NCI-H146 treated with DMSO at 0.1 percent for 48 hours (cell line): ENCODE results near the gene NAPA.

Source experiments
- DNase-seq: peaks from one replicate; lab custom pipeline; 2025; ENCODE audit not compliant: unreplicated experiment; lab: John Stamatoyannopoulos, UW

NAPA gene

GRCh38 chr19:47514869-47515588 is at the start of gene NAPA:
Gene NAPA, minus strand, starts transcription at chr19:47515063. Its CDS starts 123 bp downstream, at chr19:47514940.
- DNase-seq, result peak; percentile 99

- DNase-seq, result no peak
These were observed 49.2 kb upstream of the NAPA start for GRCh38 chr19:47564081-47564480.

DNA sequence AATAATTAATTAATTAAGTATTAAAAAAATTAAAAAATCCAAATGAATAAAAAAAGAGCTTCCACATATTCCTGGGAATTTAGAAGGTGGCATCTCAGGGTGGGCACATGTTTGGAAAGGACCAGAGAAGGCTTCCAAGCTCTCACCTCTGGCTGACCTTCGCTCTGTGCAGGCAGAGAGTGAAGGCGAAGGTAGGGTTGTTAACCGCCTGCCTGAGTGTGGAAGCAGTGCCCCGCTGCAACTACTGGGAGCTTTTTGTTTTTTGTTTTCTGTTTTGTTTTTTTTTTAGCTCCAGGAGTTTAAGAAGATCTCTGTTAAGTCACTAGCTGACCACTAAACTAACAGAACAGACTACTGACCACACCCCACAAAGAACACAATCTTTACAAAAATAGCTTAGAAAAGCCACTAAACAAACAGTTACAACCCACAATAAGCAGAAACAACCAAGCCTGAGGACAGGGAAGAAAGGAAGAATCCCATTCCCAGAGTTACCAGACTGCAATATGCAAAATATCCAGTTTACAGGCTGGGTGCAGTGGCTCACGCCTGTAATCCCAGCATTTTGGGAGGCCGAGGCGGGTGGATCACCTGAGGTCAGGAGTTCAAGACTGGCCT is 46.7 kb upstream of the NAPA start:
- DNase-seq, result no peak

DNA sequence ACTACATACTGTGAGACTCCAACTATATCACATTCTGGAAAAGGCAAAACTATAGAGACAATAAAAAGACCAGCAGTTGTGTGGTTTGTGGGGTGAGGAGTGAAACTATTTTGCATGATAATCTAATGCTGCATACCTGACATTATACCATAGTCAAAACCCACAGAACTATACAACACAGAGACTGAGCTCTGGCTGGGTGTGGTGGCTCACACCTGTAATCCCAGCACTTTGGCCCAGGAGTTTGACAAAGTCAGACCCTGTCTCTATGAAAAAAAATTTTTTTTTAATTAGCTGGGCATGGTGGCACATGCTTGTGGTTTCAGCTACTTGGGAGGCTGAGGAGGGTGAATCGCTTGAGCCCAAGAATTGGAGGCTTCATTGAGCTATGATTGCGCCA is 46.1 kb upstream of the NAPA start:
- DNase-seq, result no peak

DNA sequence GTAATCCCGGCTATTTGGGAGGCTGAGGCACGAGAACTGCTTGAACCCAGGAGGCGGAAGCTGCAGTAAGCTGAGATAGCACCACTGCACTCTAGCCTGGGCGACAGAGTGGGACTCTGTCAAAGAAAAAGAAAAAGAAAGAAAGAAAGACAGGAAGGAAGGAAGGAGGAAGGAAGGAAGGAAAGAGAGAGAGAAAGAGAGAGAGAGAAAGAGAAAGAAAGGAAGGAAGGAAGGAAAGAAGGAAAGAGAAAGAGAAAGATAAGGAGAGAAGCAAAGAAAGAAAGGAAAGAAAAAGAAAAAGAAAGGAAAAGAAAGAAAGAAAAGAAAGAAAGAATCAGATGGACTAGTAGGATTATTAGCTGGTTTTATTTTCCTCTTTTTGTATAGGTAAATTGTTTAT is 35.3 kb upstream of the NAPA start:
- DNase-seq, result no peak

GRCh38 chr19:47549261-47549862 is 34.5 kb upstream of the NAPA start:
- DNase-seq, result no peak

- no peak for DNase-seq
These were observed 32.3 kb upstream of the NAPA start for GRCh38 chr19:47547199-47547598.

GRCh38 chr19:47545061-47545948 is 30.4 kb upstream of the NAPA start:
- no peak for DNase-seq

GRCh38 chr19:47544476-47544875 is 29.6 kb upstream of the NAPA start:
- DNase-seq, result no peak

DNA sequence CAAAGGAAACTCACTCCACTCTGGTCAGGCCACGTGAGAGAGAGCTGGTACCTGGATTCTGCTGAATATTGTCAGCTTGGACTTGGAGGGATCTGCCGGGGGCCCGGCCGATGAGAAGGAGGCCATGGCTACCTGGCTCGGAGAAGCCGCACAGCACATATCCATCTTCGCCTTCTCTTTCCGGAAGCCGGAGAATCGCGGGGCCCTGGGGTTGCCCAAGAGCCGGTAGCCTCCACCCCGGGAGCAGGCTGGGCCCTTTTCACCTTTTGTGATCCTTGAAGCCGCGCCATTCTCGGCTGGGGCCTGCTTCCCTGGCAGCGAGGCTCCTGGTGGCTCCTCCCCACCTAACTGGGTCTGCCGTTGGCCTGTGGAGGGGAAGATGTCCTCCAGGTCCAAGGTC is 29.2 kb upstream of the NAPA start:
- DNase-seq, result no peak

DNA sequence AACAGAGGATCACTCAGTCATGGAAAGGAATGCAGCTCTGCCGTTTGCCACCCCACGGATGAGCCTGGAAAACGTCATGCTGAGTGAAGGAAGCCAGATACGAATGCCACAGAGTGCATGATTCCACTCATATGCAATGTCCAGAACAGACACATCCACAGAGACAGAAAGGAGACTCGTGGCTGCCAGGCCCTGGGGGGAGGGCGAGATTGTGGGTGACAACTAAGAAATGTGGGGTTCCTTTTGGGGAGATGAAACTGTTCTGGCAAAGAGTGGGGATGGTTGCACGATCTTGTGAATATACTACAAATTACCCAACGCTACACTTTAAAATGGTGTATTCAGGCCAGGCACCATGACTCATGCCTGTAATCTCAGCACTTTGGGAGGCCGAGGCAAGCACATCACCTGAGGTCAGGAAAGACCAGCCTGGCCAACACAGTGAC is 27.2 kb upstream of the NAPA start:
- no peak for DNase-seq

DNA sequence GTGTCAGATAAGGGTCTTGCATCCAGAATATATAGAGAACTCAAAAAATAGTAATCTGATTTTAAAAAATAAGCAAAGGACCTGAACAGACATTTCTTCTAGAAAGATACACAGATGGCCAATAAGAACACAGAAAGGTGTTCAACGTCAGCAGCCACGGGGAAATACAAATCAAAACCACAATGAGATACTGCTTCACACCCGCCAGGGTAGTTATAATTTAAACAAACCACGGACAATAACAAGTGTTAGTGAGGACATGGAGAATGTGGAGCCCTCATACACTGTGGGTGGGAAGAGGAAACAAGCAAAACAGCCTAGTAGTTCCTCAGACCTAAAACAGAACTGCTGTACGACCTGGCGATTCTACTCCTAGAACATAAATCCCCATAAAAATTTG is 26.7 kb upstream of the NAPA start:
- DNase-seq, result no peak

DNA sequence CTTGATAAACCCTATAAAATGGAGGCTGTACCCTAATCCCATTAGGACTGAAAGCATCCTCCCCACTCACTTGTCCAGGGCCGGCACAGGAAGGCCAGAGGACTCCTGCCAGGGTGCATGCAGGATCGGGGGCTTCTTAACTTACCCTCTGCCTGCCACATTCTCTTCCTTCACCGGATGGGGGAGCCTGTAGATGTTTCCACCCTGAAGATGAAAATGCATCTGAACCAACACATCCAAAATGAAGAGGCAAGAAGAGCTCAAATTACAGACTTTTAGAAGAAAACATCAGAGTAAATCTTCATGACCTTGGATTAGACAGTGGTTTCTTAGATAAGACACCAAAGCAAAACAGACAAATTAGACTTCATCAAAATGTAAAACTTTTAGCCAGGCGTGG is 25.9 kb upstream of the NAPA start:
- DNase-seq, result no peak

DNA sequence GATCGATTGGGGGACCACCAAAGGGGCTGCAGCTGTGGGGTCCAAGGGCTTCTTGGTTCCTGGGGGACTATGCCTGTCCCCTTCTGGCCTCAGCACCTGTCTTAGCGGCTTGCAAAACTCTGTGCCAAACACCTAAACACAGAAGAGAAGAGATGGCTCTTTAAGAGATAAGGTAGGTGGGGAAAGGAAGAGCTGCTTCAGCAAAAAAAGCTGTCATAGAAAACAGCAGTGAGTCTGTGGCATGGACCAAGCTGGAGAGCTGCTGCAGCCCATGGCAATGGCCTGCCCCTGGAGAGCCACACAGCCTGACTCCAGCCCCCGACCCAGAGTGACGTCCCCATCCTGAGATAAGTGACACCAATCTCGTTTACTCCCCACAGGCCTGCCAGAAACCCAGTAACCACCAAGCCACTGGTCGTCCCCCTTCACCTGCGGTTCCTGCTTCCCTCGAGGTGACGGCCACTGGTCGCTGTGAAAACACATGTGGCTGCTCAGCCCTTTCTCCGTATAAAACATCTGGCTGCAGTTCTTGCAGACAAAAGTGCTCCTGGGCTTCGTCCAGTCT is 25.0 kb upstream of the NAPA start:
- DNase-seq, result no peak

DNA sequence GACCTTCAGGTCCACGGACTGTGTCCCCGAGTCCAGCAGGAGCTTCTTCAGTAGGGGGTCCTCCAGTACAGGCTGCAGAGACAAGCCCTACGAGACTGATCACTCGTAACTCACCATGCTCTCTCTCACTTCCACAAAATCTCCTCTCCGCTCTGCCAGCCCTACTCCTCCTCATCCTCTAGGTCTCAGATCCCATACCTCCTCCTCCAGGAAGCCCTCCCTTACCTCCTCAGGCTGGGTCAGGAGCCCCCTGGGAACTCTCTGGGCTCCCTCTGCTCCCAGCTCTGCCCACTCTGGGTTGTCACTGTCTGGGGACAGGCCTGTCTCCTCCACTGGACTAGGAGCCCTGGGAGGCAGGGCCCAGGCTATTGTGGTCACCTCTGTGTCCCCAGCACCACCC is 23.9 kb upstream of the NAPA start:
- no peak for DNase-seq

- DNase-seq, result no peak
These were observed 22.6 kb upstream of the NAPA start for GRCh38 chr19:47537493-47537892.

DNA sequence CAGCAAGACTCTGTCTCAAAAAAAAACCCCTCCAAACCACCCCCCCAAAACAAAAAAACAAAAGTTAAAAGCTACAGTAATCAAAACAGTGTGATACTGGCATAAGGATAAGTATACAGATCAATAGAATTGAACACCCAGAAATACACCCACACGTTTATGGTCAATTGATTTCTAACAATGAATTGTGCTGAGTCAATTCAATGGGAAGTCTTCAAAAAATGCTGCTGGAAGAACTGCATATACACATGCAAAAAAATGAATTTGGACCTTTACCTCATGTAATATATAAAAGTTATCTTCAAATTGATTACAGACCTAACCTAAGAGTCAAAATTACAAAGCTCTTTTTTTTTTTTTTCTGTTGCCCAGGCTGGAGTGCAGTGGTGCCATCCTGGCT is 19.8 kb upstream of the NAPA start:
- DNase-seq, result no peak

DNA sequence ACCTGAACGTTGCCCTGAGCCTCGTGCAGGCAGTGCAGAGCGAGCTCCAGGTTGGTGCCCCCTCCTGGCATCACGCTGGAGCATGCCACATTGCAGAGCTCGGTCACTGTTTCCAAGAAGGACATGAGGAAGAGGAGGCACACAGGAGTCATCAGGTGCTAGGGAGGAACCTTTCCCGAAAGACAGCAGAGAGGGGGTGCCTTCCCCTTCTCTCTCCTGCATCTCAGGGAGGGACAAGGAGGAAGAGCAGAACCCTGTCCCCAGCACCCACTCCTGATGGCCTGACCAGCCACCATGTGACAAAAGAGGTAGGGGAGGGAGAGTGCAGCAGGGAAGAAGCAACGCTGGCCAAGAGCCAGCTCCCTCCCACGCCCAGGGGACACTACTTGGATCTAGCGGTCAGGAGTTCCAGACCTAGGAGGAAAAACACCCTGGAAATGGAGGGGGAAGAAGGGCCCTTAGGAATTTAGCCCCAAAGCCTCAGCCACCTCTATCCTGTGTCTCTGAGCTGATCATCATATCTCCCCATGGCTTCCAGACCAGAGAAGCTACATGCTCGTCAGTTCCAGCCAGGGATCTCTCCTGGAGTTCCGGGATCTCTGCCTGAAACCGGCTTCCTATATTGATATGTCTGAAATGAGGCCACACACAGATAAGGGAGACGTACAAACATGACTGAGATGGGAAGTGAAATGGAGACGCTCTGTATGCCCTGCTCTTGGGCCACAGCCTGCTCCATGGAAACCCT is 17.0 kb upstream of the NAPA start:
- no peak for DNase-seq

- DNase-seq, result no peak
These were observed 14.3 kb upstream of the NAPA start for GRCh38 chr19:47529018-47529742.

DNA sequence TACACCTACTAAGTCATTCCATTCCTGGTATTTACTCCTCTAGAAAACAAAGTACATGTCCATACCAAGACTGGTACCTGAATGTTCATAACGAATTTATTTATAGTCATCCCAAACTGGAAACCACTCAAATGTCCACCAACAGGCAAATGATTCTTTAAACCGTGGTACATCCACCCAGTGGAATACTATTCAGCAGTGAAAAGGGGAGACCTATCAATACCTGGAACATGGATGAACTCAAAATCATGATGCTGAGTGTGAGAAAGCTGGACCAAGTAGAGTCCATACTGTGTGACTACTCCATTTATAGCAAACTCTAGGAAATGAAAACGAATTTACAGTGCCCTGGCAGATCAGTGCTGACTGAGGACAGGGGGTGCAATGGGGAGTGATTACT is 11.9 kb upstream of the NAPA start:
- no peak for DNase-seq
